ENCODE measurements around the gene SRSF1. TPM values are rescaled to one million over a fixed set of nuclear protein-coding genes. Genes with fewer than 3 reads are reported as not detected.

SRSF1 gene
- total RNA-seq, 2 experiments from 2014 or later = 115 to 121 TPM

- H3K27me3 Mint-ChIP-seq = no peaks in the 10 kb centered on the region
- Histone ChIP-seq H3K9me3 (ENCODE audit: control insufficient read depth in 1 of 2, insufficient read depth in 1 of 2, low read length in 2 of 2) (no peaks in the 10 kb centered on the region), H3K4me3 (ENCODE audit: low read length) (no peak overlapping the region), H3K36me3 (ENCODE audit: insufficient read depth, low read length) (peaks cover 5% of the 10 kb centered on the region), H3K4me1 (ENCODE audit: insufficient read depth, low read length) (peaks cover 15% of the 10 kb centered on the region), H3K27ac (ENCODE audit: low read depth in 1 of 2, low read length in 2 of 2) (peak overlapping the region; percentile 9 to 12), H3K27me3 (ENCODE audit: control insufficient read depth in 1 of 2, insufficient read depth in 2 of 2, low read length in 2 of 2) (no peaks in the 10 kb centered on the region)
- intact Hi-C loops (cut with DNase I, micrococcal nuclease) = loop anchor here (1.0 to 10.0 kb wide), 6 partner anchors 11 to 741 kb away; partner anchors contain the start of gene MSI2 (in 1 of the 2)
- H3K9me3 Mint-ChIP-seq = no peaks in the 10 kb centered on the region
- peak; percentile 73 for TF ChIP-seq CTCF (IDR thresholded peaks at IDR 0.05)
- peaks cover 7% of the 10 kb centered on the region for H3K36me3 Mint-ChIP-seq (ENCODE audit: low read depth)
- peaks cover 56% of the 10 kb centered on the region for H3K4me1 Mint-ChIP-seq (ENCODE audit: low read depth)
- H3K4me3 Mint-ChIP-seq = peak overlapping the region; percentile 25
- peak overlapping the region; percentile 37 for H3K27ac Mint-ChIP-seq
- peak; percentile 27 to 81 (median 41) for DNase-seq
- POLR2A ChIA-PET = interaction anchor here (1.5 to 8.1 kb wide), 2 partner anchors 11 to 145 kb away, joined by 5 to 94 read pairs; partner anchors contain the start of gene SRSF1
- peak; percentile 89 for ATAC-seq (ENCODE audit: poor library complexity)
- CTCF ChIA-PET = interaction anchor here (0.8 to 2.4 kb wide), 4 partner anchors 9 to 138 kb away, joined by 3 to 7 read pairs (median 4); no protein-coding TSS in a partner anchor
Measured at GRCh38 chr17:57995076-57995956, 11.7 kb downstream of the SRSF1 start.

GRCh38 chr17:57994436-57994835 lies 12.6 kb downstream of the SRSF1 start:
- DNase-seq (no peak), ATAC-seq (ENCODE audit: poor library complexity) (no peak)
- TF ChIP-seq CTCF (IDR thresholded peaks at IDR 0.05) = no peak
- Mint-ChIP-seq H3K27ac (peak overlapping the region; percentile 6), H3K4me3 (no peak overlapping the region), H3K9me3 (no peaks in the 10 kb centered on the region), H3K4me1 (ENCODE audit: low read depth) (peaks cover 56% of the 10 kb centered on the region), H3K27me3 (no peaks in the 10 kb centered on the region), H3K36me3 (ENCODE audit: low read depth) (peaks cover under 1% of the 10 kb centered on the region)
- intact Hi-C loops (cut with DNase I, micrococcal nuclease) = loop anchor here (2.0 to 10.0 kb wide), 3 partner anchors 78 to 740 kb away; partner anchors contain the start of gene MSI2 (in 1 of the 2)
- H3K27me3 ChIP-seq (ENCODE audit: control insufficient read depth in 1 of 2, insufficient read depth in 2 of 2, low read length in 2 of 2) = no peaks in the 10 kb centered on the region
- no peak overlapping the region for H3K4me3 ChIP-seq (ENCODE audit: low read length)
- H3K9me3 ChIP-seq (ENCODE audit: control insufficient read depth in 1 of 2, insufficient read depth in 1 of 2, low read length in 2 of 2) = no peaks in the 10 kb centered on the region
- H3K4me1 ChIP-seq (ENCODE audit: insufficient read depth, low read length) = peaks cover 15% of the 10 kb centered on the region
- POLR2A ChIA-PET = interaction anchor here (1.5 to 8.1 kb wide), 2 partner anchors 12 to 144 kb away, joined by 5 to 94 read pairs; partner anchors contain the start of gene SRSF1
- peaks cover 5% of the 10 kb centered on the region for H3K36me3 ChIP-seq (ENCODE audit: insufficient read depth, low read length)
- CTCF ChIA-PET = interaction anchor here (0.5 to 2.4 kb wide), 4 partner anchors 8 to 362 kb away, joined by 3 to 7 read pairs (median 4); no protein-coding TSS in a partner anchor
- no peak overlapping the region for H3K27ac ChIP-seq (ENCODE audit: low read depth in 1 of 2, low read length in 2 of 2)

- intact Hi-C loops (cut with DNase I, micrococcal nuclease) = loop anchor here (2.0 to 10.0 kb wide), 3 partner anchors 77 to 739 kb away; partner anchors contain the start of gene MSI2 (in 1 of the 2)
- no peak for DNase-seq
- H3K4me1 Mint-ChIP-seq (ENCODE audit: low read depth) = peaks cover 56% of the 10 kb centered on the region
Measured at GRCh38 chr17:57993471-57994365, 13.3 kb downstream of the SRSF1 start.

More at GRCh38 chr17:57993471-57994365, 13.3 kb downstream of the SRSF1 start:
- Mint-ChIP-seq H3K4me3 (peak overlapping the region; percentile 5), H3K27me3 (no peaks in the 10 kb centered on the region), H3K9me3 (no peaks in the 10 kb centered on the region), H3K36me3 (ENCODE audit: low read depth) (peaks cover 4% of the 10 kb centered on the region), H3K27ac (peak overlapping the region; percentile 71)
- no peak overlapping the region for H3K4me3 ChIP-seq (ENCODE audit: low read length)
- no peaks in the 10 kb centered on the region for H3K9me3 ChIP-seq (ENCODE audit: control insufficient read depth in 1 of 2, insufficient read depth in 1 of 2, low read length in 2 of 2)
- H3K27me3 ChIP-seq (ENCODE audit: control insufficient read depth in 1 of 2, insufficient read depth in 2 of 2, low read length in 2 of 2) = no peaks in the 10 kb centered on the region
- peaks cover 19% of the 10 kb centered on the region for H3K4me1 ChIP-seq (ENCODE audit: insufficient read depth, low read length)
- no peak for TF ChIP-seq CTCF (IDR thresholded peaks at IDR 0.05)
- no peak for ATAC-seq (ENCODE audit: poor library complexity)
- no peak overlapping the region for H3K27ac ChIP-seq (ENCODE audit: low read depth in 1 of 2, low read length in 2 of 2)
- peaks cover 3% of the 10 kb centered on the region for H3K36me3 ChIP-seq (ENCODE audit: insufficient read depth, low read length)
- CTCF ChIA-PET = interaction anchor here (0.5 to 2.4 kb wide), 4 partner anchors 8 to 363 kb away, joined by 3 to 7 read pairs (median 6); no protein-coding TSS in a partner anchor
- POLR2A ChIA-PET = interaction anchor here (0.6 to 8.1 kb wide), 9 partner anchors 9 to 1150 kb away, joined by 3 to 94 read pairs (median 3); partner anchors contain the start of genes DYNLL2 and SRSF1

Data from CD4-positive, alpha-beta T cell (primary cell).